CD4-positive, alpha-beta T cell treated with Interleukin-2 at 100 ng/mL for 4 hours (primary cell): Measurements from ENCODE around the gene PHTF2.
A peak's percentile ranks its signal among the peaks of the same experiment; 100 is the strongest.
"Not testable (repeated sequence)": the region's sequence is repeated elsewhere in the genome, so short reads cannot be mapped to it uniquely, and the experiment has no call there.

Source experiments
- DNase-seq: peaks from one replicate; pipeline ENCODE4 v3.0.0-alpha.2; 2020; ENCODE audit warnings: low spot score

PHTF2 gene

GRCh38 chr7:77830649-77831355 lies 32.2 kb downstream of the PHTF2 start:
- peak; percentile 21 for DNase-seq

- DNase-seq = peak; percentile 37
Observed at GRCh38 chr7:77831481-77831880, 32.9 kb downstream of the PHTF2 start.

- no peak for DNase-seq
Observed at GRCh38 chr7:77831953-77832352, 33.4 kb downstream of the PHTF2 start.

GRCh38 chr7:77833136-77833535 lies 34.6 kb downstream of the PHTF2 start:
- DNase-seq = no peak

DNA sequence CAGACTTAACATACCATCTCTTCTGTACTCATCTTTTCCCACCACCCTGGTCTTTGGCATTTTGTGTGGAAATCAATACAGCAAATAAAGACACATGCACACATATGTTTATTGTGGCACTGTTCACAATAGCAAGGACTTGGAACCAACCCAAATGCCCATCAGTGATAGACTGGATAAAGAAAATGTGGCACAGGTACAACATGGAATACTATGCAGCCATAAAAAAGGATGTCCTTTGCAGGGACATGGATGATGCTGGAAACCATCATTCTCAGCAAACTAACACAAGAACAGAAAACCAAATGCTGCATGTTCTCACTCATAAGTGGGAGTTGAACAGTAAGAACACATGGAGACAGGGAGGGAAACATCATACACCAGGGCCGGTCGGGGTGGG lies 37.9 kb downstream of the PHTF2 start:
- not testable (repeated sequence) for DNase-seq

- DNase-seq = no peak
Observed at GRCh38 chr7:77837275-77837674, 38.7 kb downstream of the PHTF2 start.

DNA sequence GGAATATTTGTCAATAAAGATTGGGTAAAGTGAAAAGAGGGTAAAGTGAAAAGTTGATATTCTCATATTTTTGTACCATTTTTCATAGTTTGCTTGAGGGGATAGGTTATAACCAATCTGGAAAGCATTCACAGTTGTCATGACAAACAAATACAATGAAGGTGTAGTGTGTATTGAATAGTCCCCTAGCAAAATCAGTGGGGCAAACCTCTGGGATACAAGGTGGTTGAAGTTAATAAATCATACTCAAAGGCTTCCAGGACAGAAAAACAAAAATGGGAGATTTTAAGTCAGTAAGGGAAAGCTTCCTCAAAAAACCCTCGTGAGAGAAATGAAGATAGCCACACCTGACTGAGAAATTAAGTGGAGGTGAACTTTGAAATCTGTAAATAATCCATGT lies 39.4 kb downstream of the PHTF2 start:
- no peak for DNase-seq

- no peak for DNase-seq
Observed at GRCh38 chr7:77838929-77839491, 40.4 kb downstream of the PHTF2 start.

DNA sequence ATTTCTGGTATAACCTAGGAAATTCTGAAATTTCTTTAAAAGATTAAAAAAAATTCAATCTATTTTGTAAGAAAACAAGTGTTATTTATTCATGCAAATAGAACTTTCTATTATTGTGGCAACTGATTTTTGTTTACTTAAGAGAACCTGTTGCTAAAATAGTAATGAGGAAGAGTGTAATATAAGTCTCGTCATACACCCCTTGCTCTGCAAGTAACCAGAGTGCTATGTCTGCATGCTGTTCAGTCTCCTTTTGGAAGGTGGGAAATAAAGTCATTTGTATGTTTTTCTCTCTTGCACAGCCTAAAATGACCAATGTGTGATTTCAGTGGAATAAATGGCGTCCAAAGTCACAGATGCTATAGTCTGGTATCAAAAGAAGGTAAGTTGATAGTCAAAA lies 41.3 kb downstream of the PHTF2 start:
- DNase-seq = no peak

DNA sequence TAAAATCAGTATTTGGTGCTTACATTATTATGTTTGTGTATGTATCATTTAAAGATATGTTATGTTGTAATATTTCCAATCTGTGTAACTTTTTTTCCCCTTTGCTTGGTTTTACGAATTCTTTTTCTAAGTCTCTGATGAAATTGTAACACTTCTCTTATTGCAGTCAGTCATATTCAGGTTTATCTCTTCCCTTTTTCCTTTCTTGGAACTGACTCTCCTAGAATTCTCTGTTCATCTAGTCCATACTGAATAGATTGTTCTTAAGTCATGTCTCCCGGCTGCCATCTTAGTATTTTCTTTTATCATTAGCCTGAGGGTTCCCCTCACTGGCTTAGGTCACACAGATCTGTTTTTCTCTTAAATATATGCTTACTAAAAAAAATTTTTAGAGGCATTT lies 44.6 kb downstream of the PHTF2 start:
- DNase-seq = no peak

- no peak for DNase-seq
Observed at GRCh38 chr7:77846317-77847092, 47.9 kb downstream of the PHTF2 start.

DNA sequence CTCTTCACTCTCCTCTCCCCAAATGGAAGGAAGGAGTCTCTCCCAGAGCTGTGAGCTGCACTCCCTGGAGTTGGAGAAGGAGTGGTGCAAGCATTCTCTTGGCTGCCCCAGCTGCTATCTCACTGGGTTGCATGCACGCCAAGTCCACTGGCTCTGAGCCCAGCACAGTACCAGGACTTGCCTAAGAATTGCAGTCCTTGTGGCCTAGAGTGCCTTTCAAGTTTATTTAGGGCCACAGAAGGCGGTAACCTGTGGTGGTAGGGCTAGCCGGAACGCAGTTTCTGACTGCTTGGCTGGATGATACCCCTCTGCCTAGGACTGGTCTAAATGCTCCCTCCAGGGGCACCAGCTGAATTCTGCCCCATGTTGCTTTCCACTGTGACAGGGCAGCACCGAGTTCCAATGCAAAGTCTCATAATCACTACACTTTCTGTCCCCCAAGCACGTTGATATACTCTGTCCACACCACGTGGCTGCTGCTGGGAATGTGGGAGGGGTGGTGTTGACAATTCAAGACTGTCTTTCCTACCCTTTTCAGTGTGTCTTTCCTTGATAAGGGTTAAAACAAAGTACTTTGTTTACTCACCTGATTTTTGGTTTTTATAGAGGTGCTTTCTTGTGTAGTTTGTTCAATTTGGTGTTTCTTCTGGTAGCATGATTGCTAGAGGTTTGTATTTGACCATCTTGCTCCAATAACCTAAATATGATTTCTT lies 57.0 kb downstream of the PHTF2 start:
- DNase-seq = no peak

DNA sequence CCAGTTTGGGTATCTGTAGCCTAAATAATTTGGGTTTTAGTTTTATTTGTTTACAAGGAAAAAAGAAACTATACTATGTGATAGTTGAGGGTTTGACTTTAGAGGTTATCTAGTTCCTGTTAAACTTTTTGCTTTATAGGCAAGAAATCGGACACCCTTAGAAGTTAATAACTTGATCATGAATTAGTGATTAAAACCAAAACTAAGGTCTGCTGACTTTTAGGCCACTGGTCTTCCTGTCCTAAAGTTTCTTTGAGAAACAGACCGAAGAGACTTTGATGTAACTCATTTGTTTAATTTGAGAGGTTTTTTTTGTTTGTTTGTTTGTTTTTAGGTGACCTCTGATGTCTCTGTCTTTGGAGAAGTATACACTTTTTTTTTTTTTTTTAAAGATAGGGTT lies 59.7 kb downstream of the PHTF2 start:
- no peak for DNase-seq

DNA sequence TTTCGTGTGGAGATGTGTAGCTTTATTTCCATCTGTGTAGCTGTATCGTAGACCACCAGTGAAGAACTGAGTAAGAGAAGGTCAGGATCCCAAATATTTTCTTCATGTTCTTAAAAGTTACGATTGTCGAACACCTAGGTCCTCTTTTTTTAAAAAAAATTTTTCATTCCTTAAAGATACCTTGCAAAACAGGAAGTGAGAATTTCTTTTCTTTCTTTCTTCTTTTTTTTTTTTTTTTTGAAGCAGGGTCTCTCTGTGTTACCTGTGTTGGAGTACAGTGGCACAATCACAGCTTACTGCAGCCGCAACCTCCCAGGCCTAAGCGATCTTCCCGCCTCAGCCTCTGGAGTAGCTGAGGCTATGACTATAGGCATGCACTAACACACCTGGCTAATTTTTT lies 60.8 kb downstream of the PHTF2 start:
- no peak for DNase-seq

DNA sequence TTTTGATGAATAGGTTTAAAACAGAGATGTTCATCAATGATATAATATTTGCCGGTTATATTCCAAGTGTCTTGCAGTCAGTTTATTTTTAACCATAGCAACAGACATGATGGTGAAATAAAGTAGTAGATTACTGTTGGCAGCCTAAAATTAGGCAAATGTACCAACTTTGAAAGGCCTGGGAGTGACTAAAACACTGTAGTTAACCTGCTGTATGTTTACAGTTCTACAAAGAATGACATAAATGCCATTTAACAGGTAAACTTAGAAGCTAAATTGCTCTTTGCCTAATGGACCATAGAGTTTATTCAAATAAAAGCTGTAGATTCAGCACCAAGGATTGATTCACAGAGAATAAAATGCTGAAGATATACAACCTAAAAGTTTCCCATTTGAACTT lies 64.1 kb downstream of the PHTF2 start:
- no peak for DNase-seq

DNA sequence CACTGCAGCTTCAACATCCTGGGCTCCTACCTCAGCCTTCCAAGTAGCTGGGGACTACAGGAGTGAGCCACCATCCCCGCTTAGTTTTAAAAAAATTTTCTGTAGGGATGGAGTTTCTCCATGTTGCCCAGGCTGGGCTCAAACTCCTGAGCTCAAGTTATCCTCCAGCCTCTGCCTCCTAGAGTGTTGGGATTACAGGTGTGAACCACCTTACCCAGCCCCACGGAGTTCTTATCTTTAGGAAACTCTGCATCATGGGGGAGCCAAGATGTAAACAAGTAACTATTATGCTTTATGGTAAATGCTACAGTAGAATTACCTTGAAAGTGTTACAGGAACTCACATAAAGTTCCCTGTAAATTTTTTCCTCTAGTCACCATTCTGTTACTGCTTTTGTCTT lies 65.3 kb downstream of the PHTF2 start:
- no peak for DNase-seq

GRCh38 chr7:77866370-77866769 lies 67.8 kb downstream of the PHTF2 start:
- no peak for DNase-seq

GRCh38 chr7:77866786-77867536 lies 68.4 kb downstream of the PHTF2 start:
- DNase-seq = no peak

DNA sequence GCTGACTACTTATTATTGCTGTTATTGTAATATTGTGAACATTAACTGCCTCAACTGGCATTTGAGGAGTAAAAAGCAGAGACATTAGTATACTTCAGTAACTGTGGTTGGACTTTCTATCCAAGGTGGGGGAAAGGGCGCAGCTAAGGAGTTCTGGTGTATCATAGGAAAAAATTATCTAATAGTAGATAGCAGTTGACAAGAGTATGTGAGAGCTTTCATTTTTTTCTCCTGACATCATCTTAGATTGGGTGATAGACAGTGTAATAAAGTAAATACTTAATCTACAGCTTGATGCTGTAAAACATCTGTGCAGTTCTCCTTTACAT lies 68.9 kb downstream of the PHTF2 start:
- DNase-seq = no peak

- not testable (repeated sequence) for DNase-seq
Observed at GRCh38 chr7:77872256-77872655, 73.7 kb downstream of the PHTF2 start.

DNA sequence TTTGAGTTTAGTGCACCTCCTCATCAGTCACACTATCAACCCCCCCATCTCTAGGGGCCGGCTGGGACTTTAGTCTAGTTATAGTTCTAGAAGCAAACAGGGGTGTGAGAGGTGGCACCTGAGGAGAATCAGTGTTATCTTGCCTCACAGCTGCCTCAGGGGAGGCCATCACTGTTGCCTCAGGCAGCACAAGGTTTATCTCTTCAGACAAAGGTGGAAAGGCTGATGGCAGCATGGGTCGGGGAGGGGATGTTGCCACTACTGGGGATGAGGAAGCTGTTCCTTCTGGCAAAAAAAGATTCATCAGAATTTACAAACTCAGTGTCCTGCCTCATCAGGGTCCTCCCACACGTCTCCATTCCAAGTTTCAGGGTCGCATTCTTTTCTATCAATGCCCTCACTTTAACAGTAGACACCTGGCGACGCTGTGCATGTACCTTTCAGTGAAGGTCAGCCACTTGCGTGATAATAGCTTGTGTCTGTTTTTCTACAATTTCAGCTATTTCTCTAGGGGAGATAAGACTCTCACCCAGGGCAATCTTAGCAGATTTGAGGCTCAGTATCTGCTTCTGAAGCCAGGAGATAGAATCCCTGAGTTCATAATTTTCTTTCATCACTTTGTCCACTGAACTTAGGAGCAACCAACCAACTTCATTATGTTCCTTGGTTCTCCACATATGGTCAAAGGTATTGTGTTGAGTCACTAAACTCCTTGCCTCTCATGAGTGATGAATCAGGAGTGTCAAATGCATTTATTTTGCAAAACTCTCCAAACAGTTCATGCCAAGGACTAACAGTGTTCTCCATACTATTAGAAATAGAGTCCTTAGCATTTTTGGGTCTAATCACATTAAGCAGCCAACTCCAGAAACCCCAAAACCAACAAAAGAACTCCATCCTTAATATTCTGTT lies 75.1 kb downstream of the PHTF2 start:
- not testable (repeated sequence) for DNase-seq
